CD4-positive, alpha-beta T cell treated with Interleukin-6 at 100 ng/mL for 8 hours (primary cell): ENCODE results near the gene SYNRG.

Experiments
- DNase-seq: peaks from one replicate; pipeline ENCODE4 v3.0.0-alpha.2; 2020; ENCODE audit warnings: mixed read lengths, low spot score

SYNRG gene

GRCh38 chr17:37605813-37606505, 3.3 kb downstream of the SYNRG start:
- peak; percentile 68 for DNase-seq

- DNase-seq: no peak
Measured at GRCh38 chr17:37605081-37605480, 4.1 kb downstream of the SYNRG start.

- DNase-seq: no peak
Measured at GRCh38 chr17:37604556-37604955, 4.7 kb downstream of the SYNRG start.

- DNase-seq: no peak
Measured at GRCh38 chr17:37598145-37598544, 11.1 kb downstream of the SYNRG start.

- DNase-seq: no peak
Measured at GRCh38 chr17:37592291-37592690, 16.9 kb downstream of the SYNRG start.

GRCh38 chr17:37585066-37585465, 24.2 kb downstream of the SYNRG start:
- DNase-seq: no peak

- DNase-seq: no peak
Measured at GRCh38 chr17:37576281-37576680, 32.9 kb downstream of the SYNRG start.

- DNase-seq: no peak
Measured at GRCh38 chr17:37574427-37574826, 34.8 kb downstream of the SYNRG start.

- no peak for DNase-seq
Measured at GRCh38 chr17:37571674-37572073, 37.5 kb downstream of the SYNRG start.

- peak; percentile 7 for DNase-seq
Measured at GRCh38 chr17:37570527-37571093, 38.6 kb downstream of the SYNRG start.

- no peak for DNase-seq
Measured at GRCh38 chr17:37568350-37569053, 40.7 kb downstream of the SYNRG start.

- DNase-seq: no peak
Measured at GRCh38 chr17:37567538-37567937, 41.7 kb downstream of the SYNRG start.

GRCh38 chr17:37567137-37567536, 42.1 kb downstream of the SYNRG start:
- no peak for DNase-seq

- no peak for DNase-seq
Measured at GRCh38 chr17:37564252-37564651, 45.0 kb downstream of the SYNRG start.

GRCh38 chr17:37562016-37562745, 47.0 kb downstream of the SYNRG start:
- no peak for DNase-seq

GRCh38 chr17:37558299-37558698, 50.9 kb downstream of the SYNRG start:
- DNase-seq: no peak

GRCh38 chr17:37557482-37557881, 51.7 kb downstream of the SYNRG start:
- no peak for DNase-seq

GRCh38 chr17:37555386-37555785, 53.8 kb downstream of the SYNRG start:
- no peak for DNase-seq

- DNase-seq: no peak
Measured at GRCh38 chr17:37553401-37553966, 55.7 kb downstream of the SYNRG start.

- no peak for DNase-seq
Measured at GRCh38 chr17:37551788-37552187, 57.4 kb downstream of the SYNRG start.

- no peak for DNase-seq
Measured at GRCh38 chr17:37547986-37548385, 61.2 kb downstream of the SYNRG start.

- no peak for DNase-seq
Measured at GRCh38 chr17:37546302-37546701, 62.9 kb downstream of the SYNRG start.
